Measurements from ENCODE around the gene C16orf82. TPM values are rescaled to one million over a fixed set of nuclear protein-coding genes. Genes with fewer than 3 reads are reported as not detected.
"Not testable (repeated sequence)": the region's sequence is repeated elsewhere in the genome, so short reads cannot be mapped to it uniquely, and the experiment has no call there.

C16orf82 gene
- total and polyA plus RNA-seq, 4 donors: not detected

DNA sequence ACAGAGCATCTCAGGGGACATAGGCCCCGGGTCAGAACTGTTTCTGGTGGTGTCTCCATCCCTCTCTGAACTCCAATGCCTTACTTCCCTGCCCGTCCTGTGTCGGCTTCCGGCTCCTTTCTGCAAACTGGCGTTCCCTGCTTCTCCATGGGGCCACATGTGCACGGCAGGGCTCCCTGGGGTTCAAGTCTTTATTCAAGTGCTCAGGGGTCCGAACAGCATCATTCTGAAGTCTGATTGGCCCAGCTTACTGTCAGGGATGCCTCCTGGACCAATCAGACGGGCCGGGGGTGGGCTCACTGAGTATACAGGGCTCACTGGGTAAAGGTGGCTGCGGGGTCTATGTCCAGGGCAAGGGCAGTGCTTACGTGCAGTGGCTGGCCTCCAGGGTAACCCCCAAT lies 17.1 kb downstream of the C16orf82 start:
- no peak for DNase-seq
- TF ChIP-seq, protein P1, sequence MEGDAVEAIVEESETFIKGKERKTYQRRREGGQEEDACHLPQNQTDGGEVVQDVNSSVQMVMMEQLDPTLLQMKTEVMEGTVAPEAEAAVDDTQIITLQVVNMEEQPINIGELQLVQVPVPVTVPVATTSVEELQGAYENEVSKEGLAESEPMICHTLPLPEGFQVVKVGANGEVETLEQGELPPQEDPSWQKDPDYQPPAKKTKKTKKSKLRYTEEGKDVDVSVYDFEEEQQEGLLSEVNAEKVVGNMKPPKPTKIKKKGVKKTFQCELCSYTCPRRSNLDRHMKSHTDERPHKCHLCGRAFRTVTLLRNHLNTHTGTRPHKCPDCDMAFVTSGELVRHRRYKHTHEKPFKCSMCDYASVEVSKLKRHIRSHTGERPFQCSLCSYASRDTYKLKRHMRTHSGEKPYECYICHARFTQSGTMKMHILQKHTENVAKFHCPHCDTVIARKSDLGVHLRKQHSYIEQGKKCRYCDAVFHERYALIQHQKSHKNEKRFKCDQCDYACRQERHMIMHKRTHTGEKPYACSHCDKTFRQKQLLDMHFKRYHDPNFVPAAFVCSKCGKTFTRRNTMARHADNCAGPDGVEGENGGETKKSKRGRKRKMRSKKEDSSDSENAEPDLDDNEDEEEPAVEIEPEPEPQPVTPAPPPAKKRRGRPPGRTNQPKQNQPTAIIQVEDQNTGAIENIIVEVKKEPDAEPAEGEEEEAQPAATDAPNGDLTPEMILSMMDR (IDR thresholded peaks at IDR 0.05; ENCODE audit: control extremely low read depth, extremely low read depth): no peak
- Histone ChIP-seq H3K4me1 (ENCODE audit: control insufficient read depth in 5 of 5, insufficient read depth in 5 of 5, low read length in 5 of 5) (no peaks in the 10 kb centered on the region), H3K4me3 (no peak overlapping the region), H3K27me3 (ENCODE audit: control insufficient read depth in 3 of 3, insufficient read depth in 3 of 3, low read length in 2 of 3) (no peaks in the 10 kb centered on the region), H3K27ac (ENCODE audit: low read depth in 1 of 2, low read length in 1 of 2) (no peak overlapping the region), H3K9me3 (ENCODE audit: control insufficient read depth in 4 of 4, insufficient read depth in 3 of 4, low read length in 3 of 4) (no peaks in the 10 kb centered on the region), H3K9ac (ENCODE audit: insufficient read depth in 1 of 2, low read length in 2 of 2) (no peak overlapping the region), H3K36me3 (ENCODE audit: control insufficient read depth in 4 of 4, insufficient read depth in 4 of 4, low read length in 4 of 4) (no peaks in the 10 kb centered on the region)
- ATAC-seq (ENCODE audit: insufficient read depth, low FRiP score): no peak
- WGBS, 2 donors: 53 to 54% methylated on average over 11 of the region's 11 CpGs

DNA sequence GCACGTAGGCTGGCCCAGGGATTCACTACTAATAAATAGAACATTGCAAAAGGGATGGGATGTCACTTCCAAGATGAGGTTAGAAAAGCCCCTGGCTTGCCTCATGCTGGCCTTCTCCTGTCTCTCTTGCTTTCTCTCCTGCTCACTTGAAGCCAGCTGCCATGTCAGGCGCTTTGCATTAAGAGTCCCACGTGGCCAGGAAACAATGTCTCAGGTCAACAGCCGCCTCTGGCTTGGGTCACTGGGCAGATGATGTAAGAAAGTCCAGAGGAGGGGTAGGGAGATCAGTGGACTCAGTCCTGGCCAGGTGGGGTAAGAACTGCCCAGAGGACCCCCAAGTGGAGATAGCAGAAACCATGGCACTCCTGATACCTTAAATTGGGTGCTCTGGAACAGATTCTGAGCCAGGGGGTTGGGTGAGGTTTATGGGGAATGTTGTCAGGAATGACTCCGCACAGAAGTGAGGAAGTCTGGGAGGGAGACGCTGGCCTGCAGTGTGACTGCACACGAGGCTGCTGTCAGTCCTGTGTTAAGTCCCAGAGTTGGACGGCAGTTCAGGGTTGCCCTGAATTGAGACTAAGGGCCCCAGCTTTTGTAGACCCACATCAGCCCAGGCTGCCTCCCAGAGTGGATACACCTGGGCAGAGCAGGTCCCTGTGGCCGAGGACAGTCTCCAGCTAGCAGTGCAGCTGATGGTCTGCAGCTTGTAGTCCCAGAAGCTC lies 17.7 kb downstream of the C16orf82 start:
- ATAC-seq (ENCODE audit: insufficient read depth, low FRiP score) (no peak), DNase-seq (no peak)
- no peak overlapping the region for H3K9ac ChIP-seq (ENCODE audit: insufficient read depth in 1 of 2, low read length in 2 of 2)
- H3K27ac ChIP-seq (ENCODE audit: low read depth in 1 of 2, low read length in 1 of 2): no peak overlapping the region
- H3K4me3 ChIP-seq: no peak overlapping the region
- H3K9me3 ChIP-seq (ENCODE audit: control insufficient read depth in 4 of 4, insufficient read depth in 3 of 4, low read length in 3 of 4): no peaks in the 10 kb centered on the region
- H3K36me3 ChIP-seq (ENCODE audit: control insufficient read depth in 4 of 4, insufficient read depth in 4 of 4, low read length in 4 of 4): no peaks in the 10 kb centered on the region
- WGBS, 2 donors: 59 to 74% methylated on average over 9 of the region's 9 CpGs
- TF ChIP-seq, protein P1 (IDR thresholded peaks at IDR 0.05; ENCODE audit: control extremely low read depth, extremely low read depth): no peak
- no peaks in the 10 kb centered on the region for H3K27me3 ChIP-seq (ENCODE audit: control insufficient read depth in 3 of 3, insufficient read depth in 3 of 3, low read length in 2 of 3)
- no peaks in the 10 kb centered on the region for H3K4me1 ChIP-seq (ENCODE audit: control insufficient read depth in 5 of 5, insufficient read depth in 5 of 5, low read length in 5 of 5)

DNA sequence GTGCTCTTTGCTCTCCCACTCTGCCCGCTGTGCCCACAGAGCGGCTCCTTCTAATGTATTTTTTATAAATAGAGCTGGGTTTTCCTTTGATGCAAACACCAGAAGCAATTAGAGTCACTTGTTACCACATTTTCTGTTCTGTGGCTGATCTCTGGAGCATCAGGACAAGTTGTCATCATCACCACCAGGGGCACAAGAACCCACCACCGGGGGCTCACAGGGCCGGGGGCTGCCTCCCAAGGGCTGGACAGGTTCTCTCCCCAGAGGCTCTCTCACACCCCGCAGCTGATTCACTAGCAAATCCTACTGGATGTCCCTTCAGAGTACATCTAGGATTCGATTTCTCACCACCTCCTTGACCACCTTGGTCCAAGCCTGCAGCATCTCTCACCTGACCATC lies 18.5 kb downstream of the C16orf82 start:
- no peaks in the 10 kb centered on the region for H3K27me3 ChIP-seq (ENCODE audit: control insufficient read depth in 3 of 3, insufficient read depth in 3 of 3, low read length in 2 of 3)
- DNase-seq (no peak), ATAC-seq (ENCODE audit: insufficient read depth, low FRiP score) (no peak)
- no peak overlapping the region for H3K4me3 ChIP-seq
- H3K9me3 ChIP-seq (ENCODE audit: control insufficient read depth in 4 of 4, insufficient read depth in 3 of 4, low read length in 3 of 4): no peaks in the 10 kb centered on the region
- H3K36me3 ChIP-seq (ENCODE audit: control insufficient read depth in 4 of 4, insufficient read depth in 4 of 4, low read length in 4 of 4): no peaks in the 10 kb centered on the region
- H3K9ac ChIP-seq (ENCODE audit: insufficient read depth in 1 of 2, low read length in 2 of 2): no peak overlapping the region
- WGBS, 2 donors: 67 to 78% methylated on average over 6 of the region's 6 CpGs
- TF ChIP-seq, protein P1 (IDR thresholded peaks at IDR 0.05; ENCODE audit: control extremely low read depth, extremely low read depth): no peak
- H3K27ac ChIP-seq (ENCODE audit: low read depth in 1 of 2, low read length in 1 of 2): no peak overlapping the region
- no peaks in the 10 kb centered on the region for H3K4me1 ChIP-seq (ENCODE audit: control insufficient read depth in 5 of 5, insufficient read depth in 5 of 5, low read length in 5 of 5)

DNA sequence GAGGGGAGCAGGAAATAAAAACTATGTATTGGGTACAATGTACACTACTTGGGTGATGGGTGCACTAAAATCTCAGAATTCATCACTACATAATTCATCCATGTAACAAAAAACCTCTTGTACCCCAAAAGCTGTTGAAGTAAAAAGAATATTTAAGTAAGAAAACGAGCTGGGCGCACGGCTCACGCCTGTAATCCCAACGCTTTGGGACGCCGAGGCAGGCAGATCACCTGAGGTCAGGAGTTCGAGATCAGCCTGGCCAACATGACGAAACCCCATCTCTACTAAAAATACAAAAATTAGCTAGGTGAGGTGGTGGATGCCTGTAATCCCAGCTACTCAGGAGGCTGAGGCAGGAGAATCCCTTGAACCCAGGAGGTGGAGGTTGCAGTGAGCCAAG lies 19.3 kb downstream of the C16orf82 start:
- not testable (repeated sequence) for H3K9ac ChIP-seq (ENCODE audit: insufficient read depth in 1 of 2, low read length in 2 of 2); H3K27me3 ChIP-seq (ENCODE audit: control insufficient read depth in 3 of 3, insufficient read depth in 3 of 3, low read length in 2 of 3)

More for the DNA sequence above, 19.3 kb downstream of the C16orf82 start:
- H3K4me3 ChIP-seq; ATAC-seq (ENCODE audit: insufficient read depth, low FRiP score); H3K4me1 ChIP-seq (ENCODE audit: control insufficient read depth in 5 of 5, insufficient read depth in 5 of 5, low read length in 5 of 5); H3K9me3 ChIP-seq (ENCODE audit: control insufficient read depth in 4 of 4, insufficient read depth in 3 of 4, low read length in 3 of 4); DNase-seq; H3K36me3 ChIP-seq (ENCODE audit: control insufficient read depth in 4 of 4, insufficient read depth in 4 of 4, low read length in 4 of 4); H3K27ac ChIP-seq (ENCODE audit: low read depth in 1 of 2, low read length in 1 of 2): not testable (repeated sequence)
- 92 to 95% methylated on average over 9 of the region's 9 CpGs for WGBS, 2 donors

Data from lung (tissue), 12 donors.